ENCODE results near the gene AHNAK.
A peak's percentile ranks its signal among the peaks of the same experiment; 100 is the strongest.

Gene AHNAK

DNA sequence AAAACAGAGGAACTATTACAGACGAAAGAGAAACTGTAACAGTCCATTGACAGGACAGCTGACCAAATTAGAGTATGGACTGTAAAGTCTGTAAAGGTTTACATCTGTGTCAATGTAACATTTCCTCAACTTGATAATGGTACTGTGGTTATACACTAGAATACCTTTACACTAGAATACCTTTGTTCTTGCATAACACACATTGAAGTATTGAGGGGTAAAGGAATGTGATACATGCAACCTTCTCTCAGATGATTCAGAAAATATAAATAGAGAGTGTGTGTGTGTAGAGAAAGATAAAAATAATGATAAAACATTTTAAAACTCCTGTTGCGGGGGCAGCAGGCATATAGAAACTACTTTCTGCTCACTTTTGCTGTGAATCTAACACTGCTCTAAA is 32.6 kb upstream of the AHNAK start:
- TF ChIP-seq, protein P1, sequence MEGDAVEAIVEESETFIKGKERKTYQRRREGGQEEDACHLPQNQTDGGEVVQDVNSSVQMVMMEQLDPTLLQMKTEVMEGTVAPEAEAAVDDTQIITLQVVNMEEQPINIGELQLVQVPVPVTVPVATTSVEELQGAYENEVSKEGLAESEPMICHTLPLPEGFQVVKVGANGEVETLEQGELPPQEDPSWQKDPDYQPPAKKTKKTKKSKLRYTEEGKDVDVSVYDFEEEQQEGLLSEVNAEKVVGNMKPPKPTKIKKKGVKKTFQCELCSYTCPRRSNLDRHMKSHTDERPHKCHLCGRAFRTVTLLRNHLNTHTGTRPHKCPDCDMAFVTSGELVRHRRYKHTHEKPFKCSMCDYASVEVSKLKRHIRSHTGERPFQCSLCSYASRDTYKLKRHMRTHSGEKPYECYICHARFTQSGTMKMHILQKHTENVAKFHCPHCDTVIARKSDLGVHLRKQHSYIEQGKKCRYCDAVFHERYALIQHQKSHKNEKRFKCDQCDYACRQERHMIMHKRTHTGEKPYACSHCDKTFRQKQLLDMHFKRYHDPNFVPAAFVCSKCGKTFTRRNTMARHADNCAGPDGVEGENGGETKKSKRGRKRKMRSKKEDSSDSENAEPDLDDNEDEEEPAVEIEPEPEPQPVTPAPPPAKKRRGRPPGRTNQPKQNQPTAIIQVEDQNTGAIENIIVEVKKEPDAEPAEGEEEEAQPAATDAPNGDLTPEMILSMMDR (IDR thresholded peaks at IDR 0.05; ENCODE audit: low read depth, low read length): no peak
- TF ChIP-seq POLR2A (IDR thresholded peaks at IDR 0.05; ENCODE audit: extremely low read depth, insufficient read length) (no peak), MYC (IDR thresholded peaks at IDR 0.05; ENCODE audit: low read depth, low read length) (no peak)
- TF ChIP-seq, protein P2, sequence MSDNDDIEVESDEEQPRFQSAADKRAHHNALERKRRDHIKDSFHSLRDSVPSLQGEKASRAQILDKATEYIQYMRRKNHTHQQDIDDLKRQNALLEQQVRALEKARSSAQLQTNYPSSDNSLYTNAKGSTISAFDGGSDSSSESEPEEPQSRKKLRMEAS (IDR thresholded peaks at IDR 0.05; ENCODE audit: low read depth, low read length): no peak
- no peak overlapping the region for H3K4me3 ChIP-seq (ENCODE audit: low read depth, low read length)
- no peak for DNase-seq (ENCODE audit: low read depth)

DNA sequence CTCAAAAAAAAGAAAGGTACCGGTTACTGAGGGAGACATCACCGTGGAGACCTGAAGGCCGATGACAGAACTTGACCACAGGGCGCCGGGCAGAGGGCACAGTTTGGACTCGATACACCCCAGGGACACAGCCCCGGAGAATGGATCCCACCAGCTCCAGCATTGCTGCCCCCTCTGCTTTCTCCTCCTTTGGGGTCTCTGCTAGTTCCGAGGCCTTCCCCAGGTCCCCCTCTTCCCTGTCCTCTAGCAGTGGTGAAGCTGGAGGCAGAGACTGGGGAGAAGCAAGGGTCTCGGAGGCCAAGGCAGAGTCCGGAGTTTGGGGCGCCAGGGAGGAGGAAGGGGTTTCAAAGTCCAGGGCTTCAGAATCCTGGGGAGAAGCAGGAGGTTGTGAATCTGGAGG is 31.9 kb upstream of the AHNAK start:
- H3K4me3 ChIP-seq (ENCODE audit: low read depth, low read length): no peak overlapping the region

DNA sequence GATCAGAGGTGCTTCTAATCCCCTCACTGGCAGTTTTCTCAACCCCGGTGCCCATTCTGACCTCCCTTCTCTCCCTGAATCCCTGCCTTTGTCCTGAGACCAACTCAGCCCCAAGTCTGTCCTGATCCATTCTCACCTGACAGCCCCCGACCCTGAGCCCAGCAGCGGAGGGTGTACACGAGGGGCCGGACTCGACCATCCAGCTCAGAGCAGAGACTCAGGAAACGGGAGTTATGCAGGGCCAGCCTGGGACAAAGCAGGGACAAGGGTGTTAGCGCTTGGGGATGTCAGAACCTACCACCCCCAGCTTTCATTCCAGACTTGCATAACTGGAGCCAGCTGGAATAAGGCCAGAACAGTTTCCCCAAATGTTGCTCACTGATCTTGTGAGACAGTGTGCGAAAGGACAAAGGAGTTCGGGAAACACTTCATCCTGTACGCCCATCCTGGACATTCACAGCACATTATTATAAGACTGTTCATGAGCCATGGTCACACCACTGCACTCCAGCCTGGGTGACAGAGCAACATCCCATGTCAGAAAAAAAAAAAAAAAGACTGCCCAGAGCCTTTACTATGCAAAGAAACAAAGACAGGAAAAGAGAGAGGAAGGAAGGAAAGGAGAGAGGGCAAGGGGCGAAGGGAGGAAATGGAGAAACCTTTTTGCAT is 30.6 kb upstream of the AHNAK start:
- H3K4me3 ChIP-seq (ENCODE audit: low read depth, low read length): no peak overlapping the region
- no peak for TF ChIP-seq POLR2A (IDR thresholded peaks at IDR 0.05; ENCODE audit: extremely low read depth, insufficient read length)
- TF ChIP-seq, protein P2 (IDR thresholded peaks at IDR 0.05; ENCODE audit: low read depth, low read length): no peak
- DNase-seq (ENCODE audit: low read depth): no peak

More for the DNA sequence above, 31.9 kb upstream of the AHNAK start:
- DNase-seq (ENCODE audit: low read depth): no peak
- TF ChIP-seq, protein P1 (IDR thresholded peaks at IDR 0.05; ENCODE audit: low read depth, low read length): no peak
- no peak for TF ChIP-seq POLR2A (IDR thresholded peaks at IDR 0.05; ENCODE audit: extremely low read depth, insufficient read length)
- TF ChIP-seq MYC (IDR thresholded peaks at IDR 0.05; ENCODE audit: low read depth, low read length): no peak
- TF ChIP-seq, protein P2 (IDR thresholded peaks at IDR 0.05; ENCODE audit: low read depth, low read length): no peak

DNA sequence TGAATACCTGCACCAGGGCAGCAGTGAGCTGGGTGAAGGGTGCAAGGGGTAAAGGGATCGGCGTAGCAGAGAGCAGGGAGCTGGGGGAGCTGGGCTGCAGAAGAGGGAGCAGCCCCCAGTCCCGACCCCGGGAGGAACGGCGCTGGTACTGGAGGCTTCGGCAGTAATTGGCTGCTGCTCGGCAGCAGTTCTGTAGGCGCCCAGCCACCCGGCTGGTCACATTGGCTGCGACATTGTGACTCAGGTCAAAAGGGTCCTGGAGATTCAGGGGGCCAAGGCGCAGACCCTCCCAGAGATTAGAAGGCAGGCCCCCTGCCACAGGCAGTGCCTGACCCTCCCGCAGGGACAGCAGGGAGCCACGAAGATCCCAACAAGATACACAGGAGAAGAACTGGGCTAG is 29.2 kb upstream of the AHNAK start:
- no peak overlapping the region for H3K4me3 ChIP-seq (ENCODE audit: low read depth, low read length)
- no peak for DNase-seq (ENCODE audit: low read depth)
- no peak for TF ChIP-seq MYC (IDR thresholded peaks at IDR 0.05; ENCODE audit: low read depth, low read length)
- TF ChIP-seq, protein P1 (IDR thresholded peaks at IDR 0.05; ENCODE audit: low read depth, low read length): no peak
- no peak for TF ChIP-seq POLR2A (IDR thresholded peaks at IDR 0.05; ENCODE audit: extremely low read depth, insufficient read length)
- TF ChIP-seq, protein P2 (IDR thresholded peaks at IDR 0.05; ENCODE audit: low read depth, low read length): no peak

DNA sequence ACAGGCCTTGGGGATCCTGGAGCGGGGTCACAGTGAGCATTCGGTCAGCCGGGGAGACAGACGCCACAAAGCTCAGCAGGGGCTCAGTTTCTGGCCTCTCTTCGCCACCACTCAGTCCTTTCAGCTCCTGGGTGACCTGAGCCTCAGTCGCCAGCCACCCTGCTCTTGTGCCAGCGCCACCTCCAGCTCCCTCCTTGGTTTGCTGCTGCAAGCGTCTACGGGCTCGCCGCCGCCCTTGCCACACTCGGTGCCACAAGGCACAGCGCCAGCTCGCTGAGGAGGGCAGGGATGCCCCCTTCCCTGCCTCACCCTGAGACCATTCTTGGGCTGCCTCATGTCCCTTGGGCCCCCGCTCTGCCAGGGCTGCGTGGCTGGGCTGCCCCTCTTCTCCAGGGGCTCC is 28.6 kb upstream of the AHNAK start:
- DNase-seq (ENCODE audit: low read depth): no peak
- H3K4me3 ChIP-seq (ENCODE audit: low read depth, low read length): peak overlapping the region; percentile 84
- no peak for TF ChIP-seq POLR2A (IDR thresholded peaks at IDR 0.05; ENCODE audit: extremely low read depth, insufficient read length)
- TF ChIP-seq, protein P1 (IDR thresholded peaks at IDR 0.05; ENCODE audit: low read depth, low read length): no peak

DNA sequence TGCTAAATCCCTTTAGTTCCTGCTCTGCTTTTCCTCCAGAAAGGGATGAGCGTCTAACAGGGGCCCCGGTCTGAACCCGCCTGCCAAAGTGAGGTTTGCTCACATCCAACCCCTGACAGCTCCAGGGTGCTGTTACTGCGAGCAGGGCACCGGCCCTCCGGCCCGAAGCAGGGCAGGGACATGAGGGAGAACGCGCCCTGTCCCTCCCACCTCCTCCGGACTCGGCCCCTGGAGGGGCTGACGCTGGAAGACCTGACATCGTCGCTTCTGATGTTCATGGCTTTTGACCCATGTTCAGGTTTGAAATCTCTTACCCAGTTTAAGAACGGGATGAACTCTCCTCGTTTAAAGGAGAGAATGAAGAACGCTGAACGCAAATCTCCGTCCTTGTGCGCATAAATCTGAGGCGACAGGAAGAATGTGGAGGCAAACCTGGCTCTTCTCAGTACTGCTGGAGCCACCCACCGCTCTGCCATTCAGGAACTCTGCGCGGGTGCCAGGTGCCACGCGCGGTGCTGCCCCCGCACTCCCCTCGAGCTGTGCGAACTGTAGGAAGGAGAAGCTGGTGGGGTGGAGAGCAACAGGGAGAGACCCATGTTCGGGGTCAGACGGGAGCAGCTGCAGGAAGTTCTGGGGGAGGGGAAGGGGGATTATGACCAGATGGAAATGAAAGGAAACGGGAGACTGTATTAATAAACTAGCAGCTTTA is 27.9 kb upstream of the AHNAK start:
- peak; percentile 72 for DNase-seq (ENCODE audit: low read depth)
- H3K4me3 ChIP-seq (ENCODE audit: low read depth, low read length): peak overlapping the region; percentile 84
- TF ChIP-seq POLR2A (IDR thresholded peaks at IDR 0.05; ENCODE audit: extremely low read depth, insufficient read length) (peak; percentile 5), MYC (IDR thresholded peaks at IDR 0.05; ENCODE audit: low read depth, low read length) (peak; percentile 80)
- TF ChIP-seq, protein P1 (IDR thresholded peaks at IDR 0.05; ENCODE audit: low read depth, low read length): no peak
- TF ChIP-seq, protein P2 (IDR thresholded peaks at IDR 0.05; ENCODE audit: low read depth, low read length): no peak
